ENCODE measurements around the gene KDM6A.
"Not testable (repeated sequence)": the region's sequence is repeated elsewhere in the genome, so short reads cannot be mapped to it uniquely, and the experiment has no call there.

Gene KDM6A

DNA sequence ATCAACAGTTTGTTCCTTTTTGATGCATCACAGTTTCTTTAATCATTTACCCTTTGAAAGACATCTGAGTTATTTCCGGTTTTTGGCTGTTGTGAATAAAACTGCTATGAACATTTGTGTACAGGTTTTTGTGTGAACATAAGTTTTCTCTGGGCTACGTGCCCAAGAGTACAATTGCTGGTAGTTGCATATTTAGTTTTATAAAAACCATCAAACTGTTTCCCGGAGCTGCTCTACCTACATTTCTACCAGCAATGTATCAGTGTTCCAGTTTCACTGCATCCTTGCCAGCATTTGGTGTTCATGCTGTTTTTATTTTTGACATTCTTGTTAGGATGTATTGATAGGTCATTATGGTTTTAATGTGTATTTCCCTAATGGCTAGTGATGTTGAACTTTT lies 17.3 kb downstream of the KDM6A start:
- DNase-seq: no peak

DNA sequence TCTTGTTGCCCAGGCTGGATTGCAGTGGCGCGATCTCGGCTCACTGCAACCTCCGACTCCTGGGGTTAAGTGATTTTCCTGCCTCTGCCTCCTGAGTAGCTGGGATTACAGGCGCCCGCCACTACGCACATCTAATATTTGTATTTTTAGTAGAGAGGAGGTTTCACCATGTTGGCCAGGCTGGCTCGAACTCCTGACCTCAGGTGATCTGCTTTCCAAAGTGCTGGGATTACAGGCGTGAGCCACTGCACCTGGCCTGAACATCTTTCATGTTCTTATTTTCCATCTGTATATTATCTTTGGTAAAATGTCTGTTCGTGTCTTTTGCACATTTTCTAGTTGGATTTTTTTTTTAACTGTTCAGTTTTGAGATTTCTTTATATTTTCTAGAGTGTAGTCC lies 17.7 kb downstream of the KDM6A start:
- DNase-seq: not testable (repeated sequence)

DNA sequence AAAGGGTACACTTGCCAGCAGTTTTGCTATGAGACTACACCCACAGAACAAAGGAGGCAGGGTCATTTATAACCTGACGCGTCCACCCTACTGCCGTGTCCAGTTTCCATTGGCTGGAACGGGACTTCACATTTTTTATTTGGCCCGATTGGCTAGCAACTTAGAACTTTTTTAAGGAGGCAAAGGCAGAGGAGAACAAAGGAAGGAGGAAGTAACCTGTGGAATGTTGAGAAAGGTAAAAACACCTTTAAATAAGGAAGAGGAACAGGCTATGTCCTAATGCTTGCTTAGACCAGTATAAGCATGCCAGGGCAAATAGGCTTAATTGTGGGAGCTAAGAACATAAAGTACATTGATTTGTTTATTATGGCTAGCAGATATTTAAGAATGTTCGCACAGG lies 18.7 kb downstream of the KDM6A start:
- DNase-seq: no peak

DNA sequence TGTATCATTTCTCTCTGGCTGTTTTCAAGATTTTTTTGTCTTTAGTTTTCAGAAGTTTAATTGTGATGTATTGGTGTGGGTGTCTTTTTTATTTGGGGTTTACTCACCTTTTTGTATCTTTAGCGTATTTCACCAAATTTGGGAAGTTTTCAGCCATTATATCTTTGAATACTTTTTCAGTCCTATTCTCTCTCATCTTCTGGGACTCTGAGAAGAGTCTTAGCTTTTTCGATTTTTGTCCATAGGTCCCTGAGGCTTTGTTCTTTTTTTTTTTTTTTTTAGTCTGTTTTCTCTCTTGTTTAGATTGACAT lies 23.8 kb downstream of the KDM6A start:
- no peak for DNase-seq

DNA sequence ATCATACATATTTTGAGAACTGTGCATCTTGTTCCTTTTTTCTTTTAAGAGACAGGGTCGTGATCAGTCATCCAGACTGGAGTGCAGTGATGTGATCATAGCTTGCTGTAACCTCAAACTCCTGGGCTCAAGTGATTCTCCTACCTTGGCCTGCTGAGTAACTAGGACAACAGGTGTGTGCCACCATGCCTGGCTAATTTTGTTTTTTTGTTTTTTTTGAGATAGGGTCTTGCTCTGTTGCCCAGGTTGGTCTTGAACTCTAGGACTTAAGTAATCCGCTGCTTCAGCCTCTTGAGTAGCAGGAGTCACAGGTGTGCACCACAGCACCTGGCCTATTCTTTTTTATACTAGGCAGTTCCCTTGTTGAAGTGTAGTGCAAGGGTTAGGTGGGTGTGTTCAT lies 24.6 kb downstream of the KDM6A start:
- DNase-seq: no peak

DNA sequence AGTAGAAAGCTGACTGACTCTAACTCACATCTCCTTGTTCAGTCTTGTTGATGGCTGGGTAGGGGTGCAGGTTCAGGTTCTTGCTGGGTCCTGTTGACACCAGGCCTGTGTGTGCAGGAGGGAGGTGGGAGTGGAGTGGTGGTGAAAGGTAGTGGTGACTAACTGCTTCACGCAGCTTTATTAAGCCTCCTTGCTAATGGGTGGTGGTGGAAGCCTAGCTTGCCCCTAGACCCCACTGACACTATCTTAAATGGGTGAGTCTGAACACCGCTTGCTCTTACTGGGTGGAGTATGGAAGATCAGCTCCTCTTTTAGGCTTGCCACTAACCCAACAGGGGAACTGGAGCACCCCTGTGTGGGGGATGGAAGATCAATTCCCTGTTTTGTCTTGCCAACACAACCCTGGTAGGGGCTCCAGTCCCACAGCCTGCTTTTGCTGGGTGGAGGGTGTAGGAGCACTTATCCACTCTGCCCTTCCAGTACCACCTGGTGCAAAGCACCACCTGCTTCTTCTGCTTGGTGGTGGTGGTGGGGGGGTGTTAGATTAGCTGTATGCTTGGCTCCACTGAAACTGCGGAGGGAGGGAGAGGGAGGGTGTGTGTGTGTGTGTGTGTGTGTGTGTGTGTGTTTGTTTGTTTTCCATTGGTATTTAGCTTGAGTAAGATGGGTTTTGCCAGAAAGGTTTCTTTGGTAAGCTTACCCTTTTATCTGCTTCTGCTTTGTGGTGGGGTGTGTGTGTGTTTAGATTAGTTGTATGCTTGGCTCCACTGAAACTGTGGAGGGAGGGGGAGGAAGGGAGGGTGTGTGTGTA lies 25.6 kb downstream of the KDM6A start:
- no peak for DNase-seq

DNA sequence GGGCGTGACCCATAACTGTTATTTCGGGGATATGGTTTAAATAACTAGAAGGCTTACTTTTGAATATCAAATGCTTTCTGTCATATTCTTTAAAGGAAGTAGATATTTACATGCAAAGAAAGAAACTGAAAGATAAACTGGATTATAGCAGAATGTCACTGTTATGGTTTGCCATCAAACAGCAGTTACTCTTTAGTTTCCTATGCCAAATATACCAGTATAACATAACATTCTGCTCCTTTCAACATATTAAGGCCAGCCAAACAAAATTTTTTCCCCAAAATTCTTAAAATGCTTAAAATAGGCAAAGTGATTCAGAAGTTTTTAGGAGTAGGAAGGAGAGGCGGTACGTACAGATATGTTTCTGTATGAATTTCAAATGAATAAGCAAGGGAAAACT lies 27.0 kb downstream of the KDM6A start:
- DNase-seq: no peak

DNA sequence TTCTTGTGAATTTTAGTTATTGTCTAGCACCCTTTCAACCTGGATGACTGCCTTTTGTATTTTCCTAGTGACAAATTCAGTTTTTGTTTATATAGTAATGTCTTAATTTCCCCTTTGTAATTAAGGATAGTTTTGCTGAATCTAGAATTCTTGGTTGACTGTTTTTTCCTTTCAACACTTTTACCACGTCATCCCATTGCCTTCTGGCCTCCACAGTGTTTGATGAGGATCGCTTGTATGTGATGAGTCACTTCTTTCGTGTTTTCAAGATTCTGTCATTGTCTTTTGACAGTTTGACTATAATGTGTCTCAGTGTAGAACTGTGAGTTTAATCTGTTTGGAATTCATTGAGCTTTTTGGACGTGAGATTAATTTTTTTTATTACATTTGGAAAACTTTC lies 30.1 kb downstream of the KDM6A start:
- no peak for DNase-seq

DNA sequence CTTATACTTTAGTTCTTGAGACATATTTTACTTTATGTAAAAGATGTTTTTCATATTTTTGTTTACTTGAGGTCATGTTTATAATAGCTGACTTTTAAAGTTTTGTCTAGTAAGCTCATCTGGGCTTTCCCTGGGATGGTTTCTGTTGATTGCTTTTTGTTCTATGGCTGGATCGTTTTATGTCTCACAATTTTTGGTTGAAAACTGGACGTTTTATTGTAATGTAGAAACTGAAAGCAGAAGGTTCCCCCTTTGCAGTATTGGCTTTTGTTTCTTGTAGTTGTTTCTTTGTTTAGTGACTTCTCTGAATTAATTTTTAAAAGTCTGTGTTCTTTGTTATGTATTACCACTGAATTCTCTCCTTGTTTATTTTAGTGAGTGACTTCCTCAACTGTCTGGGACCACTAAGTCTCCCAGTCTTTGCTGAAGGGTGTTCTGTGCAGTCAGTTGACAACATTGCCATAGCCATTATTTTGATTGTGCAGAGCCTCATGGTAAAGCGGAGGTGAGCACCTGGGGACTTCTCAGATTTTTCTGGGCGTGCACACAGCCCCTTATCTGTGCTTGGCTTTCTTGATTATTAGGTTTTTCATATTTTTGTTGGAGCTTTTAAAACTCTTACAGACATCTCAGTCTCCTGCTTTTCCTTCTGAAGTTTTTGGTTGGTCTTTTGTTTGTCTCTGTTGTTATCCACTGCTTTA lies 31.0 kb downstream of the KDM6A start:
- DNase-seq: no peak

DNA sequence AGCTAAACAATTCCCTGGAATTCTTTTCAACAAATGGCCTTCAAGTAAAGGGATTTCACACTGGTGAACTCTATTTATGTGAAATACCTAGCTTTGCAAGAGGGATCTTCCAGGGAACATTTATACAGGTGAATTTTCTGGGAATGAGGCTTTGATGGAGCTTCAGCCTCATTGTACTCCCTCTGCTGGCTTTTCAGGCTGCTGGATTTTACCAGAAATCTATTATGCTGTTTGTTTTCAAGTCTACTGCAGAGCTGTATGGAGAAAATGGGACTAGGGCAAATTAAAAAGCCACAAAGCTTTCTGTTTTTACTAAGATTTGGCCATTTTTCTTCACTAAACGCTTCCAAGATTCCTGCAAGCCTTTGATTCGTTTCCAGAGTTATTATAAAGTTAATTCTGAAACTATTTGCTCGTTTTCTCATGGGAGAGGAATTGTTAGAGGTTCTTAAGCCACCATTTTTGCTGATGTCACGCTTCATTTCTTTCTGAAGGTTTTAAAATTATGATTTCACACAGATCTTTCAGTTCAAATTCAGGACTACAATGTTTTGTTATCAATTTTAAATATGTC lies 31.6 kb downstream of the KDM6A start:
- no peak for DNase-seq

DNA sequence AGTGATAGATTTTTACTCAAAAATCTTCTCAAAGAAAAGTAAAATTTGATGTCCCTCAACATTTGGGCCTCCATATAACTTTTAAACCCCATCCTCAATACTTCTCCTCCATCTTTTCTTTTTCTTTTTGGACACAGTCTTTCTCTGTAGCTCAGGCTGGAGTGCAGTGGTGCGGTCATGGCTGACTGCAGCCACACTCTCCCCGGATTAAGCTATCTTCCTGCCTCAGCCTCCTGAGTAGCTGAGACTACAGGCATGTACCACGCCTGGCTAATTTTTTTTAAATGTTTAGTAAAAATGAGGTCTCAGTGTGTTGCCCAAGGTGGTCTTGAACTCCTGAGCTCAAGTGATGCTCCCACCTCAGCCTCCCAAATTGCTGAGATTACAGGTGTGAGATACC lies 33.1 kb downstream of the KDM6A start:
- no peak for DNase-seq

DNA sequence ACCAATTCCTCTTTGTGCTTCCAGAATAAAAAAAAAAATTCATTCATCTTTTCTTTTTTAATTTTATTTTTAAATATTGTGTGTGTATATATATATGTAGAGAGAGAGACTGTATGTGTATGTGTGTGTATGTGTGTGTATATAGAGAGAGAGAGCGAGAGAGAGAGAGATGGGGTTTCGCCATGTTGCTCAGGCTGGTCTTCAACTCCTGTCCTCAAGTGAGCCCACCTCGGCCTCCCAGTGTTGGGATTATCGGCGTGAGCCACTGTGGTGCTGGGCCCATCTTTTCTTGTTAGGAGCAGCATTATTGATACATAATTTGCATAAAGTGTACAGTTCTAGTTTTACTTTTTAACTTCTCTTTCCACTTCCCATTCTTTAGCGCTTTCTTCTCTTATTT lies 33.6 kb downstream of the KDM6A start:
- DNase-seq: no peak

DNA sequence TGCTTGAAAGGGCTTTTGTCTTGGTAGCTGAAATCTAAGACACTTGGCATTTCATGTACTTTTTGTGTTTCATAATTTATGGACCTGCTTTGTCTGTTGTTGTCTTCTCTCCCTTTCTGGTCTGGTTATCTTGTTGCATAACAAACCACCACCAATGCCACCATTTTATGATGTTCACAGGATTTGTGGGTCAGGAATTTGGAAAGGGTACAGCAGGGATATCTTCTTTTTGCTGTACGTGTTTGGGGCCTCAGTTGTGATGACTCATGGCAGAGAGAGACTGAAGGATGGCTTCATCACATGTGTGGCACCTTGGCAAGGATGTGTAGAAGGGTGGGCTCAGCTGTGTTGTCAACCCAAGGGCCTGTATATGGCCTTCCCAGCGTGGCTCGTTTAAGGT lies 35.2 kb downstream of the KDM6A start:
- DNase-seq: no peak

DNA sequence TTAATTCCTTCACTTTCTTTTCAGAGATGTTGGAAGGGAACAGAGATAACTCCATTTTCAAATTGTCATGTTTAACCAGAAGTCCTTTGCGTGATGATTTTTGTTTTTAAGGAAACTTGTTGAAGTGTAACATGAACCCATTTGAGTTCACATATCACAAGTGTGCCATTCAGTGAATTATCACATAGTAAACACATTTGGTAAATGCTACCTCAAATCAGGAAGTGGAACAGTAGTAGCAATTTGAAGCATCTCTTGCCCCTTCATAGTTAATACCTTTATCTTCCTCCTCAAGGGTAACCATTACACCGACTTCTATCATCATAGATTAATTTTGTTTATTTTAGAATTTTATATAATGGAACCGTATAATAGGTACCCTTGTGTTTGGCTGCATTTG lies 35.8 kb downstream of the KDM6A start:
- no peak for DNase-seq

DNA sequence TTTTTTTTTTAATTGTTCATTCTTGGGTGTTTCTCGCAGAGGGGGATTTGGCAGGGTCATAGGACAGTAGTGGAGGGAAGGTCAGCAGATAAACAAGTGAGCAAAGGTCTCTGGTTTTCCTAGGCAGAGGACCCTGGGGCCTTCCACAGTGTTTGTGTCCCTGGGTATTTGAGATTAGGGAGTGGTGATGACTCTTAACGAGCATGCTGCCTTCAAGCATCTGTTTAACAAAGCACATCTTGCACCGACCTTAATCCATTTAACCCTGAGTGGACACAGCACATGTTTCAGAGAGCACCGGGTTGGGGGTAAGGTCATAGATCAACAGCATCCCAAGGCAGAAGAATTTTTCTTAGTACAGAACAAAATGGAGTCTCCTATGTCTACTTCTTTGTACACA lies 37.5 kb downstream of the KDM6A start:
- not testable (repeated sequence) for DNase-seq

DNA sequence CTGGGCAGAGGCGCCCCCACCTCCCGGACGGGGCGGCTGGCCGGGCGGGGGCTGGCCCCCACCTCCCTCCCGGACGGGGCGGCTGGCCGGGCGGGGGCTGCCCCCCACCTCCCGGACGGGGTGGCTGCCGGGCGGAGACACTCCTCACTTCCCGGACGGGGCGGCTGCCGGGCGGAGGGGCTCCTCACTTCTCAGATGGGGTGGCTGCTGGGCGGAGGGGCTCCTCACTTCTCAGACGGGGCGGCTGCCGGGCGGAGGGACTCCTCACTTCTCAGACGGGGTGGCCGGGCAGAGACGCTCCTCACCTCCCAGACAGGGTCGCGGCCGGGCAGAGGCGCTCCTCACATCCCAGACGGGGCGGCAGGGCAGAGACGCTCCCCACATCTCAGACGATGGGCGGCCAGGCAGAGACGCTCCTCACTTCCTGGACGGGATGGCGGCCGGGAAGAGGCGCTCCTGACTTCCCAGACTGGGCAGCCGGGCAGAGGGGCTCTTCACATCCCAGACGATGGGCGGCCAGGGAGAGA lies 38.1 kb downstream of the KDM6A start:
- DNase-seq: not testable (repeated sequence)

DNA sequence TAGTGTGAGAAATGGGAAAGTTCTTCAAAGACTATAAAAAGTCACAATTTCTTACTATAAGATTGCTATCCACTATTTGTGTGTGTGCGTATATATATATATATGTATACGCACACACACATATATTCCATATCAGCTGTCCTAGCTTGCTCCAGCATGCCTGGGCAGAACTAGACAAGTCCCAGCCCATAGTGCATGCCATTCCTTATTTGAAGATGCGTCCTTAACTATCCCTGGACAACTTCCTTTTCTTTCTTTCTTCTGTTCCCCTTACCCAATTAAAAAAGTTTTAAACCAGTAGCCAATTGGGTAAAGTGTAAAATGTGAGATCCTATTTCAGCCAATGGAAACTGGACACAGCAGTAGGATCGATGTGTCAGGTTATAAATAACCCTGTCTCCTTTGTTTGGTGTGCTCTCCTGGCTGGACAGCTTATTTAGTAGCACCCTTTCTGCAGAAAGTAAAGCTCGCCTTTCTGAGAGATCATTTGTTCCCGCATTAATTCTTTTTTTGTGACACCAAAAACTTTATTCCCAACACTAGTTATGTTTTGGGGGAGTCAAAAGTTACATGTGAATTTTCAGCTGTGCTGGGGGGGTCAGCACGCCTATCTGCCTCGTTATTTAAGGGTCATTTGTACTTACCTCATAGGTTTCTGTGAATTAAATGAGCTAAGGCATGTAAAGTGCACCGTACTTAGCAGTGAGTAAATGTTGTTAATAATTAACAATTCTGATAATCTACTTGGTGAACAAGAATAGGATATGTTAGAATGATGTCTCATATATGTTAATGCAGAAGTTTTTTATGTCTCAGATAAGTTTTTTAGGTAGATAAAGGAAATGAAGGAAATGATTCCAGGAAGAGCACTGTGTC lies 40.9 kb downstream of the KDM6A start:
- no peak for DNase-seq

DNA sequence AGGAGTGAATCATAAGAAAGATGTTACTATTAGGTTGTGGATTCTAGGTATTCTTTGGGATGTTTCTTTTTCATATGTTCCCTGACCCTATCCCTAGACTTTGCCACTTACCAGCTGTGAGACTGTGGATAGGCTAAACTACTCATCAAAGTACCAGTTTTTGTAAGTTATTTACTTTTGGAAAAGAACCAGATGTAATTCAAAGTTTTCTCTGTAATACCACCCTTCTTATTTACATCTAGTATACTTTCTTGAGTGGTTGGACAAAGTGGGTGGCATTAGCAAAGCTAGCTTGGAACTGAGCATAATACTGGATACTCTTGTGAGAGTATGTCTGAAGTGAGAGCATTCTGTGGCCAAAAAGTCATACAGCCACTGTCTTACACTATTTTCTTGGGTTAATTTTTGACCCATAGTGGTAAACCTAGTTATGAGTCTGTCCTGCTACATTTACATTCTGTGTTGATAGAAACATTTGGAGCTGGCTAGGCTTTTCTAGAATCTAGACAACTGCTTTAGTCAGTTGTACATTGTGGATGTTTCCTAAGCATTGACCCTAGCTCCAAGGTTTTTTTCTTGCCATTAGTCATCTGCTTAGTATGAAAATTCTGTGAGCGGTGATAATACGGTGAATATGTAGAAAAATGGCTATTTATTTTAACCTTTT lies 41.7 kb downstream of the KDM6A start:
- DNase-seq: no peak

DNA sequence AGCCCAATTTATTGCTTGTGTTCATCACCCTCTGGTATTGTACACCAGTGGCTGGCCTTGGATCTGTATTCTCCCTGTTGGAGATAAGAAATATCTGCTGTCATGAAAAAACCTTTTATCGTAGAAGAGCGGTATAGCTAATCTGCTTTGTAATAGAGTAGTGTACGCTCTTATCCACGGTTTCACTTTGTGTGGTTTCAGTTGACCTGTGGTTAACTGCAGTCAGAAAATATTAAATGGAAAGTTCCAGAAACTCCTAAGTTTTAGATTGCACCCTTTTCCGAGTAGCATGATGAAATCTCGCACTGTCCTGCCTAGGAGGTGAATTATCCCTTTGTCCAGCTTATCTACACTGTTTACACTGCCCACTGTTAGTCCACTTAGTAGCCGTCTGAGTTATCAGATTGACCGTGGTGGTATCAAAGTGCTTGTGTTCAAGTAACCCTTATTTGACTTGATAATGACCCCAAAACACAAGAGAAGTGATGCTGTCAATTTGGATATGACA lies 42.4 kb downstream of the KDM6A start:
- DNase-seq: no peak

DNA sequence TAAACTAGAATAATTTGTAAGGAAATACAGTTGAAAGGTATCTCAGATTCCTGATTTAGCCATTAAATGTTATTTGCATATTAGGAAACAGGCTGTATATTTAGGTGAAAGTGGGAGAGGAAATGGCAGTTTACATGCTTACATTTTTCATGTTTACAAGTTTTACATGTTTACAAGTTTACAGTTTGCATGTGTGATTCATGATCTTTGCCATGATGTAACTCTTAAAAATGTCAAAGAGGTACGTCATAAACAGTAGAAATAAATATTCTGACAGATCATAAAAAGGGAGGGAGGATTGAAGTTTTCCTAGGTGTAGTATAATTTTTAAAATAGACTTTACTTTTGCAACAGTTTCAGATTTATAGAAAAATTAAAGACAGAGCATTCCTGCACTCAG lies 45.7 kb downstream of the KDM6A start:
- no peak for DNase-seq

DNA sequence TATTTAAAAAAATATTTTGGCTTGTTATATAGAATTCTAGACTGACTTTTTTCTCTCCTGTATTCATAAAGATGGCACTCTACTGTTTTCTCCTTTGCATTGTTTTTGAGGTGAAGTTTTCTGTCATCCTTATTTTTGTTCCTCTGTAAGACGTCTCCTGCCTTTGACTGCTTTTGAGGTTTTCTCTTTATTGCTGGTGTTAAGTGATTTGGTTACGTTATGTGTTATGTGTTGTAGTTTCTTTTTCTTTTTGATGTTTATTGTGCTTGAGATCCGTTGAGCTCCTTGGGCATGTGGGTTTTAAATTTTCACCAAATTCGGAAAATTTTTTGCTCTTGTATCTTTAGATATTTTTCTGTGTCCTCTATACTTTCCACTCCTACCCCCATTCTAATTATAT lies 50.0 kb downstream of the KDM6A start:
- no peak for DNase-seq

DNA sequence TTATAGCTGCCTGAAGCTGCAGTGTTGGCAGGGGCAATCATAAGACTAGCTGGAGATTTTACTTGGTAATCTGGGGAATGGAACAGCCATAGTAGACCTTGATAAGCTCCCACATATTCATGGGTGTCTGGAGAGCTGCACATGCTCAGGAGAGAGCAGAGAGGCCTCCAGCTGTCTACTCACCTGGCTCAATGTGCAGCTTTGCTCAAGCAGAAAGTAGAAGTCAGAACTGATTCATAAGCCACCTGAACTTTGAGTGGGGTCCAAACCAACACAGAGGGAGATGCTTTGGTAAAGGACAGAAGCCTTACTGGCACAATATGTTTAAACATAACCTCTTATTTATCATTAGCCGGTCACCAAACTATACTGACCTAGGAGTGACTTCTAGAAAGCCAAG lies 54.4 kb downstream of the KDM6A start:
- DNase-seq: no peak

Measured in right hindlimb (tissue), 1 donor.